Measurements from ENCODE around the gene FLT3LG.

GRCh38 chr19:49453013-49453756, 20.8 kb upstream of the FLT3LG start, which contains the start of gene ALDH16A1:
- TF ChIP-seq CTCF (IDR thresholded peaks at IDR 0.05) (peak in 1 of 4 experiments; percentile 2), POLR2AphosphoS5 (IDR thresholded peaks at IDR 0.05) (peak; percentile 91), POLR2A (IDR thresholded peaks at IDR 0.05) (peak; percentile 67 to 83), EP300 (IDR thresholded peaks at IDR 0.05) (no peak)

All from gastroesophageal sphincter (tissue), 3 donors.